Iris pigment epithelial cell (primary cell): Measurements from ENCODE around the gene CABP1.
A peak's percentile ranks its signal among the peaks of the same experiment; 100 is the strongest.
"Not testable (repeated sequence)": the region's sequence is repeated elsewhere in the genome, so short reads cannot be mapped to it uniquely, and the experiment has no call there.

Source experiments
- DNase-seq: peaks from one replicate; pipeline ENCODE4 v3.0.0-alpha.2; 2011; ENCODE audit warnings: low read depth

CABP1 gene

DNA sequence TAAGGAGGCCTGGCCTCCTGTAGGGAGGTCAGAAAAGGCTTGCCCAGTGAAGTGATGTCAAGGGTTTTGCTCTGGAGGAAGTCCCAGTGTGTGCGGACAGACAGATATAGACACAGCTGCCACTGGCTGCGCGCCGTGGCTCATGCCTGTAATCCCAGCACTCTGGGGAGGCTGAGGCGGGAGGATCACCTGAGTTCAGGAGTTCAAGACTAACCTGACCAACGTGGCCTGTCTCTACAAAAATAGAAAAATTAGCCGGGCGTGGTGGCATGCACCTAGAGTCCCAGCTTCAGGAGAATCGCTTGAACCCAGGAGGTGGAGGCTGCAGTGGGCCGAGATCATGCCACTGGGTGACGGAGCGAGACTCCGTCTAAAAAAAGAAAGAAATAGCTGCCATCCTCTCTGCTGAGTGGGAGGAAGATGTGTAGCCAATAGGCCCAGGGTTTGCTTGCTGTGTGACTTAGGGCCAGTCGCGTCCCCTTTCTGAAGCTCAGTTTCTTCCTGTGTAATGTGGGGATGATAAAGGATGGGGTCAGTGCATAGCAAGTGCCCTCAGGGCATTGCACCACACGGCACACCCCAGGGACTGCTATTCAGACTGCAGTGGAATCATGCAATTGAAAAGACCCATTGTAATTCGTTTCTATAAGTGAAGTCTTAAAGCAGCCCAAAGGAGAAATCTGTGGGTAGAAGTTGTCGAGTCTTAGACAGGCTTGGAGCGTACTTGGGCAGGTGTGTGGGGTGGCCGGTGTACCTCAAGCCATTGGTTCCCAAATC, 27.9 kb downstream of the CABP1 start:
- no peak for DNase-seq

GRCh38 chr12:120668868-120669840, 28.7 kb downstream of the CABP1 start:
- DNase-seq = peak; percentile 49

GRCh38 chr12:120670237-120670636, 29.8 kb downstream of the CABP1 start:
- DNase-seq = not testable (repeated sequence)

DNA sequence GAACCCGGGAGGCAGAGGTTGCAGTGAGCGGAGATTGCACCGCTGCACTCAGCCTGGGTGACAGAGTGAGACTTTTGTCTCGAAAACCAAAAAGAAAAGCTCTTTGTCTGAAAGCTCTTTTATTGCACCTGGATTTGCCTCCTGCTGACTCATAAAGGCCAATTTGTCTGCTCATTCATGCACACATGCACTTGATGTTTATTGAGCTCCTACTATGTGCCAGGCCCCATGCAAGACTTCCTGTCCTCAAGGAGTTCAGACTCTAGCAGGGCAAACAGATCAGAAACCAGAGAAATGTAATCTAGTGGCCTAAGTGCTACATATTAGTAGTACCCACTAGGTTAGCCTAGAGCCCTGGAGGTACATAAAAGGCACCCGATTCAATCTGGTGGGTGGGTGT, 30.2 kb downstream of the CABP1 start:
- DNase-seq = no peak

DNA sequence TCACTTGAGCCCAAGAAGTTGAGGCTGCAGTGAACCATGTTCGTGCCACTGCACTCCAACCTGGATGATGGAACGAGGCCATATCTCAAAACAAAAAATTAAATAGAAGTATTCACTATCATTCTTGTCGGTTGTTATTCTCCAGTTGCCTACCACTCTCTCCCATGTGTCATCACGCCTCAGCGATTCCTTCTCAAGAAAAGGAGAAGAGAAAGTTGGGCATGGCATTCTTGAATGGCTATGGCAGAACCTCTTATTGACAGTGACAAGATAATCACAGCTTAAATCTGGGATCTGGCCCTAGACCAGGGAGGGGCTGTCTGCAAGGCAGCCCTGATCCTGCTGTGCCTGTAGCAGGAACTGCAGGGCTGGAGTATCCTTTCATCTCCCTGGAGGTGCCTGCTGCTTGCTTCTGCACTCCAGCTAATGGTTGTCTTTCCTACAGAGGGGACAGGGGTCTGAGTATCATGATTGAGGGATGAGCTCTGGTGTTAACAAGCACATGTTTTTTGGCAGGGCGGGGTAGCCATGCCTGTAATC, 33.7 kb downstream of the CABP1 start:
- DNase-seq = no peak

- DNase-seq = peak; percentile 57
These were observed 37.5 kb downstream of the CABP1 start for GRCh38 chr12:120677765-120678473.

GRCh38 chr12:120678572-120678971, 38.1 kb downstream of the CABP1 start:
- DNase-seq = no peak

DNA sequence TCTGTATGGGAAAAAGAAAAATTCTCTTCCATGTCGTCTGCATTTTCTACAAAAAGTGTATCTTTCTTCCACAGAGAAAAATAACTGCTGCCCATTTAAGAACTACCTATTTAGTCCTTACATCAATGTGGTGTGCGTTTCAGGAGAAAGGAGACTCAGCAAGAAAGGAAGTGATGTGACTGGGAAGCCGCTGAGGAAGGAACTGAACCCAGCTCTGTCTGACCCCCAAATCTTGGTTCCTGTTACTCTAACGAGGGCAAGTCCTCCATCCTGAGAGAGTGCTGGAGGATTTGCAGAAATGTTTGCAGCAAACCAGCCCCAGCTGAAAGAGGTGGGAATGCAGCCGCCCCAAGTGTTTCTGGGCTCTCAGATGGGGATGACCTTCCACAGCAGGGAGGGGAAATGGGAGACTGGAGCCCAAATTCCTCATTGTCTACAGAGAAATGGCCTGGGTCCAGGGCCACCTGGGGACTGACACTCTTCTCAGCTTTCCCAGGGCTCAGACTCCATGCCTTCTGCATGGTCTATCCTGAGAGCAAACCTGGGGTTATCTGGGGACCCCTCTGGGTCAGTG, 39.8 kb downstream of the CABP1 start:
- DNase-seq = no peak

GRCh38 chr12:120684523-120684932, 44.1 kb downstream of the CABP1 start:
- peak; percentile 80 for DNase-seq

- DNase-seq = no peak
These were observed 45.1 kb downstream of the CABP1 start for GRCh38 chr12:120685522-120685921.

GRCh38 chr12:120686151-120686689, 45.8 kb downstream of the CABP1 start:
- peak; percentile 97 for DNase-seq

DNA sequence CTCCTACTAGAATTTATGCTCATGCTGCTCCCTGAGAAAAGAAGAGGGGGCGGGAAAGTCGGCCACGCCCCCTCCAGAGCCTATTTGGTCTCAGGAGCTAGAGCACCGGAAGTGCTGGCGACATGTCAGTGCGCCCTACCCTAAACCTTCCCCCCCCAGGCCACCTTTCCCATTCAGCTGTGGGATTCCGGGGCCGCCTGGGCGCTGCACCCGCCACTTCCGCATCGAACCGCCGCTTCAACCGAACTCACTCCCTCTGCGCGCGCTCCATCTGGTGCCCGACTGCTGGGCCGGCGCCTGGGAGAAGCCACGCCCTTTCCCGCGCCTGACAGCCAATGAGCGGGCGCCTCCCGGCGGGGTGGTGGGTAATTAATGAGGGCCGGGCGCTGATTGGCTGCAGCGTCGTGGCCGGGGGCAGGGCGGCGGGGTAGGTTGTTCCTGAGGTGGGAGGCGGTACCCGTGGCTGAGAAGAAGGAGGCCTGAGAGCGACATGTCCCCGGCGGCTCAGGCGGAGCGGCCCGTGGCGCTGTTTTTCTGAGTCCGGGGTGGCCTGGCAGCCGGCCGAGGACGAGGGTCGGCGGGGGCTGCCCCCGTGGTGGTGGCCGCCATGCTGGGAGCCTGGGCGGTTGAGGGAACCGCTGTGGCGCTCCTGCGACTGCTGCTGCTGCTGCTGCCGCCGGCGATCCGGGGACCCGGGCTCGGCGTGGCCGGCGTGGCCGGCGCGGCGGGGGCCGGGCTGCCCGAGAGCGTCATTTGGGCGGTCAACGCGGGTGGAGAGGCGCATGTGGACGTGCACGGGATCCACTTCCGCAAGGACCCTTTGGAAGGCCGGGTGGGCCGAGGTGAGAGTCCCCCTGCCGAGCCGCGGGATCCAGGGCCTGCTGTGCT, 46.5 kb downstream of the CABP1 start, which contains the start of gene MLEC:
TSS of gene MLEC (plus strand) at position 460 of the 888 bp plus-strand sequence. CDS start at position 608, 148 bp downstream.
- peak; percentile 94 for DNase-seq

- peak; percentile 31 for DNase-seq
These were observed 47.3 kb downstream of the CABP1 start for GRCh38 chr12:120687578-120688289.

- DNase-seq = peak; percentile 51
These were observed 48.2 kb downstream of the CABP1 start for GRCh38 chr12:120688527-120689071.

DNA sequence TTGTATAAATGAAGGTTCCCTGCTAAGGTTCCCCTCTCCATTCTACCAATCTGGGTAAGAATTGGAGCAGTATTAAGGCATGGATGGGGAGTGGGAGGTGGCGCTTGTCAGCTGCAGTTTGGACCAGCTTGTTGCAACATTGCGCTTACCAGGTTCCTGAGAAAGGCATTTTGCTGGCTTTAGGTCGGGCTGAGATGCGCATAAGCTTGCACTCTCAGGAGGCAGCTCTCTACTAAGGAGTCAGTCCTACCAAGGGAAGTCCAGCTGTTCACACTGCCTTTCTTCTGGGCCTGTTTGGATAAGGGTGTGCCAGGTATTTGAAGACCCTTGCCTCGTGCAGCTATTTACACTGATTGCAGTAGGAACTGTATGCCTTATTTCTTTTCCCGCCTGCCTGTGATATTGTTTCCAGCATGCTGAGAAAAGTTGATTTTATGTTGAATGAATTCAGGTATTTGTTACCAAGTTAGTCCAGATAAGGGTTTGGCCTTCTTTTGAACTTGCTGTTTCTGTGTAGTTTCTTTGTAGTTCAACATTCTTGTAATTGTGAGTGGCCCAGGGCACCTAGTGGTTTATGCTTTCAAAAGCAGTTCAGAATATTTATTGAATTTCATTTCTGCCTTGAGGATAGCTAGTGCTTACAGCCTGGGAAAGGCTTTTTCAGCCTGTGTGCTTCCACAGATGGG, 49.1 kb downstream of the CABP1 start:
- peak; percentile 26 for DNase-seq

GRCh38 chr12:120690083-120690450, 49.6 kb downstream of the CABP1 start:
- no peak for DNase-seq

DNA sequence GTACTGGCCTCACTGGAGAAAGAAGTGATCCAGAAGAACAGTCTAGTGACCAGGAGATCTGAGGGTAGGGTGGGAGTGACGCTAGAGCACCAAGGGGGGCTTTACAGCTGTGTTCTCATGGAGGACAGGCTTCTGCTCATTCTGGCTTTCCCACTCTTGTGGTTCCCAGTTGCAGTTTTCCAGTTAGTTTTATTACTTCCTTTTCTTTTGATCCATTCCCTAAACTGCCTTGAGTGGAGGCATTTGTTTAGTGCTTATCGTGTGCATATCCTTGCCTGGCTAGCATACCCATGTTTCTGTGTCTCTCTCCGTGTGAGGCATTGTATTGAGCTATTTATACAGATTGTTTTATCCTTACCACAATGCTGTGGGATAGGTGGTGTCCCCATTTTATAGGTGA, 50.6 kb downstream of the CABP1 start:
- DNase-seq = no peak

GRCh38 chr12:120692524-120693033, 52.2 kb downstream of the CABP1 start:
- DNase-seq = peak; percentile 41
